ENCODE results near the gene HIVEP1. TPM values are rescaled to one million over a fixed set of nuclear protein-coding genes. Genes with fewer than 3 reads are reported as not detected.
A peak's percentile ranks its signal among the peaks of the same experiment; 100 is the strongest.

HIVEP1 gene
- total RNA-seq, 2 experiments from 2014 or later, result 22.1 to 22.6 TPM

DNA sequence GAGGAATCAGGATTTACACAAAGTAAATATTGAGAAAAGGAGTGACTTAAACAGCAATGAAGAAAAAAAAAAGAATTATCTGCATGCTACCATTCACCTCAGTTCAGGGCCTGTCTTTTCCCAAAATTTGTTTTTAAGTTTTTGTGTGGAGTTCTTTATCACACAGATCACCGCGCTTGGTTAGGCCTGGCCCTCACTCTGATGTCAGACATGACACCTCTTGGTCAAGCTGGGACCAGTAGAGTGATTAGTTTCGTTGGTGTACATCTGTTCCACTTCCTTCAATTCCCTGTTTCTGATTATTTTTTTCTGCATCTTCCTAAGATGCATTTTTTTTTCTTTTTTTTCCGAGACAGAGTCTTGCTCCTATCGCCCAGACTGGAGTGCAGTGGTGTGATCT is 34.9 kb upstream of the HIVEP1 start:
- BruUV-seq (replicated peaks), result no TSS peak
- Histone ChIP-seq H3K4me1 (ENCODE audit: insufficient read depth, low read length, poor library complexity, severe bottlenecking) (no peaks in the 10 kb centered on the region), H3K4me2 (ENCODE audit: low read length) (no peak overlapping the region), H4K20me1 (ENCODE audit: insufficient read depth, low read length) (no peaks in the 10 kb centered on the region), H3K9me3 (ENCODE audit: low read length) (no peaks in the 10 kb centered on the region), H3K36me3 (ENCODE audit: insufficient read depth, low read length) (no peaks in the 10 kb centered on the region), H3K27ac (ENCODE audit: low read depth, low read length, poor library complexity, severe bottlenecking) (no peak overlapping the region), H3K4me3 (ENCODE audit: low read depth, low read length, poor library complexity, severe bottlenecking) (no peak overlapping the region), H3K9me2 (ENCODE audit: insufficient read depth, low read length) (no peaks in the 10 kb centered on the region), H3K79me2 (ENCODE audit: insufficient read depth, low read depth, low read length) (no peaks in the 10 kb centered on the region), H2AFZ (ENCODE audit: low read length) (no peak overlapping the region)
- intact Hi-C loops (cut with micrococcal nuclease; ENCODE audit: unreplicated experiment), result no loop called here
- POLR2A ChIA-PET, result no interaction called here
- CTCF ChIA-PET (ENCODE audit: unreplicated experiment), result no interaction called here
- DNase-seq (ENCODE audit: low spot score), result no peak
- TF ChIP-seq, protein P1, sequence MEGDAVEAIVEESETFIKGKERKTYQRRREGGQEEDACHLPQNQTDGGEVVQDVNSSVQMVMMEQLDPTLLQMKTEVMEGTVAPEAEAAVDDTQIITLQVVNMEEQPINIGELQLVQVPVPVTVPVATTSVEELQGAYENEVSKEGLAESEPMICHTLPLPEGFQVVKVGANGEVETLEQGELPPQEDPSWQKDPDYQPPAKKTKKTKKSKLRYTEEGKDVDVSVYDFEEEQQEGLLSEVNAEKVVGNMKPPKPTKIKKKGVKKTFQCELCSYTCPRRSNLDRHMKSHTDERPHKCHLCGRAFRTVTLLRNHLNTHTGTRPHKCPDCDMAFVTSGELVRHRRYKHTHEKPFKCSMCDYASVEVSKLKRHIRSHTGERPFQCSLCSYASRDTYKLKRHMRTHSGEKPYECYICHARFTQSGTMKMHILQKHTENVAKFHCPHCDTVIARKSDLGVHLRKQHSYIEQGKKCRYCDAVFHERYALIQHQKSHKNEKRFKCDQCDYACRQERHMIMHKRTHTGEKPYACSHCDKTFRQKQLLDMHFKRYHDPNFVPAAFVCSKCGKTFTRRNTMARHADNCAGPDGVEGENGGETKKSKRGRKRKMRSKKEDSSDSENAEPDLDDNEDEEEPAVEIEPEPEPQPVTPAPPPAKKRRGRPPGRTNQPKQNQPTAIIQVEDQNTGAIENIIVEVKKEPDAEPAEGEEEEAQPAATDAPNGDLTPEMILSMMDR (conservative IDR thresholded peaks at IDR 0.05; ENCODE audit: low read length), result no peak
- no peak for TF ChIP-seq EZH2phosphoT487 (IDR thresholded peaks at IDR 0.05; ENCODE audit: borderline replicate concordance, low read depth, low read length)

DNA sequence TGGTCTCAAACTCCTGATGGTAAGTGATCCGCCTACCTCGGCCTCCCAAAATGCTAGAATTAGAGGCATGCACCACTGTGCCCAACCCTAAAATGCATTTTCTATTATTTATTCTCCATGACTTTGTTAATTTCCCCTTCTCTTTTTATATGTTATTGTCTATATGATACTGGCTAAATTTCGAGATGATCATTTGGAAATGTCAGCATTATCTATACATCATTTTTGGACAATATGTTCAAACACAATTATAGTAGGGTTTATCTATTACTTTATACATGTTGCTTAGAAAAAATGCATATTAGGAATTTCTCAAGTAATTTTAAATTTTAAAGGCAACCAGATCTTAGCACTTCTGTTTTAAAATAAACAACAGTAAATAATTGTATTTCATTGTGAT is 34.4 kb upstream of the HIVEP1 start:
- no peak overlapping the region for H3K4me3 ChIP-seq (ENCODE audit: low read depth, low read length, poor library complexity, severe bottlenecking)
- POLR2A ChIA-PET, result interaction anchor here (0.6 kb wide), 1 partner anchor 15 kb away, joined by 3 read pairs; no protein-coding TSS in a partner anchor
- no peaks in the 10 kb centered on the region for H4K20me1 ChIP-seq (ENCODE audit: insufficient read depth, low read length)
- H2AFZ ChIP-seq (ENCODE audit: low read length), result no peak overlapping the region
- DNase-seq (ENCODE audit: low spot score), result no peak
- no peak for TF ChIP-seq EZH2phosphoT487 (IDR thresholded peaks at IDR 0.05; ENCODE audit: borderline replicate concordance, low read depth, low read length)
- TF ChIP-seq, protein P1 (conservative IDR thresholded peaks at IDR 0.05; ENCODE audit: low read length), result no peak
- no peak overlapping the region for H3K27ac ChIP-seq (ENCODE audit: low read depth, low read length, poor library complexity, severe bottlenecking)
- no peaks in the 10 kb centered on the region for H3K36me3 ChIP-seq (ENCODE audit: insufficient read depth, low read length)
- intact Hi-C loops (cut with micrococcal nuclease; ENCODE audit: unreplicated experiment), result no loop called here
- no TSS peak for BruUV-seq (replicated peaks)
- no peaks in the 10 kb centered on the region for H3K9me3 ChIP-seq (ENCODE audit: low read length)
- H3K79me2 ChIP-seq (ENCODE audit: insufficient read depth, low read depth, low read length), result no peaks in the 10 kb centered on the region
- CTCF ChIA-PET (ENCODE audit: unreplicated experiment), result no interaction called here
- H3K9me2 ChIP-seq (ENCODE audit: insufficient read depth, low read length), result no peaks in the 10 kb centered on the region
- no peak overlapping the region for H3K4me2 ChIP-seq (ENCODE audit: low read length)
- H3K4me1 ChIP-seq (ENCODE audit: insufficient read depth, low read length, poor library complexity, severe bottlenecking), result no peaks in the 10 kb centered on the region

DNA sequence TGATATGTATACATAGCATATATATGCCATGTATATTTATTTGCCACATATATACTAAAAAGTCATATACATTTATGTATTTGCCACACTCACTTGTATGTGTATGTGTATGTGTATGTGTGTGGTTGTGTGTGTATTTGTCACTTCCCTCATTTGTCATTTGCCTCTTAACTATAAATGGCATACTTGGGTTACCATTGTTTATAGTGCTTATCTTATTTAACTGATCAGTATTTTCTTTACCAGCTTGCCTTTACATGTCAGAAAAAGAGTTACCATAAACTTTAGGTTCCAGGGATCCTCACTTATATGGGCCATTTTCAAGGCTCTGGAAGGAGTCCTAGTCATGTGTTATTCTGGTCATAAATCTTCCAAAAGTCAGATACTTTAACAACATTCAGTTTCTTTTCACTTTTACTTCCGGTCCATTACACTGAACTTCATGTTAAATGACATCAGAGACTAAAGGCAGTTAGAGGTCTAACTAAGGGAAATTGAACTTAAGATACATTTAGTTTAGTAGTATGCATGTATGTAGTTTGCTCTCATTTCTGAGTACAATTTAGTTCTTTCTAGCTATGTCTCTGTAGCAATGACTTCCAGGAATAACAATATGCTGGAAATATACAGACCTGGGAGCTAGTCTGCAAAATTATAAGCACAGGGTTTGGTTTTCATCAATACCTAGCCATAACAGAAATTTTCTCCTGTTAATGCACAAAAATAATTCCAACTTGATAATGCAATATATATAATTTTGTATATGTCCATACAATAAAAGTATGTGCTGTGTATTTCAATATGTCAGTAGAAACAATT is 33.7 kb upstream of the HIVEP1 start:
- CTCF ChIA-PET (ENCODE audit: unreplicated experiment), result no interaction called here
- H3K79me2 ChIP-seq (ENCODE audit: insufficient read depth, low read depth, low read length), result no peaks in the 10 kb centered on the region
- H2AFZ ChIP-seq (ENCODE audit: low read length), result 0 out of 2 replicates have a peak overlapping the region, but pooled peaks have one; percentile 27
- no peak overlapping the region for H3K27ac ChIP-seq (ENCODE audit: low read depth, low read length, poor library complexity, severe bottlenecking)
- no TSS peak for BruUV-seq (replicated peaks)
- H4K20me1 ChIP-seq (ENCODE audit: insufficient read depth, low read length), result no peaks in the 10 kb centered on the region
- H3K9me3 ChIP-seq (ENCODE audit: low read length), result no peaks in the 10 kb centered on the region
- POLR2A ChIA-PET, result interaction anchor here (0.5 to 1.3 kb wide), 3 partner anchors 14 to 118 kb away, joined by 3 to 6 read pairs (median 4); no protein-coding TSS in a partner anchor
- TF ChIP-seq EZH2phosphoT487 (IDR thresholded peaks at IDR 0.05; ENCODE audit: borderline replicate concordance, low read depth, low read length), result no peak
- TF ChIP-seq, protein P1 (conservative IDR thresholded peaks at IDR 0.05; ENCODE audit: low read length), result no peak
- no peak overlapping the region for H3K4me3 ChIP-seq (ENCODE audit: low read depth, low read length, poor library complexity, severe bottlenecking)
- H3K9me2 ChIP-seq (ENCODE audit: insufficient read depth, low read length), result no peaks in the 10 kb centered on the region
- H3K36me3 ChIP-seq (ENCODE audit: insufficient read depth, low read length), result no peaks in the 10 kb centered on the region
- no peaks in the 10 kb centered on the region for H3K4me1 ChIP-seq (ENCODE audit: insufficient read depth, low read length, poor library complexity, severe bottlenecking)
- intact Hi-C loops (cut with micrococcal nuclease; ENCODE audit: unreplicated experiment), result no loop called here
- H3K4me2 ChIP-seq (ENCODE audit: low read length), result no peak overlapping the region
- DNase-seq (ENCODE audit: low spot score), result no peak
